GM12878 (cell line): ENCODE results near the gene C6orf15. TPM values are rescaled to one million over a fixed set of nuclear protein-coding genes. Genes with fewer than 3 reads are reported as not detected.
"Not testable (repeated sequence)": the region's sequence is repeated elsewhere in the genome, so short reads cannot be mapped to it uniquely, and the experiment has no call there.

Experiments used
- ATAC-seq: fragments of 200-7000 bp; cut with Tn5 transposase; 3 replicates; pipeline ENCODE4 v1.9.1; 2020; ENCODE audit warnings: mild to moderate bottlenecking, moderate library complexity
- BruUV-seq: library from RNA; stranded (reverse); fragments of 400-500 nt; replicated peaks from 2 replicates; lab custom pipeline; 2021; lab: Mats Ljungman, UMichigan
- CTCF ChIA-PET: fragments of 300-600 bp; sonication (Branson Sonifier 250); formaldehyde crosslinking; extraction: SDS; loops from one replicate; lab custom pipeline; 2021; ENCODE audit warnings: inconsistent platforms; lab: Yijun Ruan, JAX
- POLR2A ChIA-PET: fragments of 350-600 bp; formaldehyde crosslinking; extraction: SDS; loops from one replicate; lab custom pipeline; 2021; ENCODE audit warnings: inconsistent platforms; lab: Charles Lee
- RAD21 ChIA-PET: fragments of 300-600 bp; sonication (Branson Sonifier 250); formaldehyde crosslinking; loops from one replicate; lab custom pipeline; 2023; ENCODE audit warnings: antibody characterized with exemption; ENCODE audit not compliant: unreplicated experiment; lab: Charles Lee
- SMC1A ChIA-PET: fragments of 300-600 bp; sonication (Branson Sonifier 250); formaldehyde crosslinking; loops from one replicate; lab custom pipeline; 2023; ENCODE audit not compliant: unreplicated experiment, uncharacterized antibody; lab: Charles Lee
- DNase-seq: peaks from one replicate; pipeline ENCODE4 v3.0.0-alpha.2; 2011; ENCODE audit warnings: low read depth, low spot score
- FAIRE-seq: peaks from 3 replicates; lab custom pipeline; 2011; peaks lifted over from hg19 to GRCh38; lab: Jason Lieb, UNC
- H2AFZ ChIP-seq: 2 replicates; pipeline ENCODE4 v1.6.0; 2011; ENCODE audit warnings: low read depth, low read length, control low read depth; ENCODE audit not compliant: control insufficient read depth
- H3K27ac ChIP-seq: 2 replicates; pipeline ENCODE4 v1.5.1; 2011; ENCODE audit warnings: control low read depth; ENCODE audit not compliant: control insufficient read depth, insufficient read depth
- H3K27me3 ChIP-seq, 2 experiments: replicated peaks in 1 of 2; 2 replicates each; pipeline versions ENCODE4 v1.6.0 to v1.6.1; 2011; ENCODE audit warnings: low read length in 1 of 2; ENCODE audit not compliant: control insufficient read depth in 2 of 2, insufficient read depth in 2 of 2
- H3K36me3 ChIP-seq, 2 experiments: 2 replicates each; pipeline ENCODE4 v1.5.1; 2011; ENCODE audit warnings: low read length in 1 of 2; ENCODE audit not compliant: control insufficient read depth in 2 of 2, insufficient read depth in 2 of 2
- H3K4me1 ChIP-seq: 2 replicates; pipeline ENCODE4 v1.6.1; 2011; ENCODE audit warnings: mild to moderate bottlenecking, low read length, moderate library complexity, mixed read lengths; ENCODE audit not compliant: control insufficient read depth, insufficient read depth
- H3K4me2 ChIP-seq: 2 replicates; pipeline ENCODE4 v1.6.0; 2011; ENCODE audit warnings: control low read depth; ENCODE audit not compliant: control insufficient read depth, insufficient read depth
- H3K4me3 ChIP-seq: fragments of 200-600 bp; sonication (generic); 2 replicates; pipeline ENCODE4 v1.5.1; 2016
- H3K79me2 ChIP-seq: 2 replicates; pipeline ENCODE4 v1.6.0; 2011; ENCODE audit warnings: low read length; ENCODE audit not compliant: control insufficient read depth, insufficient read depth
- H3K9ac ChIP-seq: 2 replicates; pipeline ENCODE4 v1.8.0; 2011; ENCODE audit warnings: low read length, control low read depth, mixed read lengths; ENCODE audit not compliant: control insufficient read depth, insufficient read depth
- H3K9me3 ChIP-seq: replicated peaks from 3 replicates; pipeline ENCODE4 v1.5.1; 2011; ENCODE audit warnings: mild to moderate bottlenecking, low read length; ENCODE audit not compliant: control insufficient read depth, insufficient read depth
- H4K20me1 ChIP-seq: 2 replicates; pipeline ENCODE4 v1.6.0; 2011; ENCODE audit not compliant: control insufficient read depth, insufficient read depth
- CEBPB ChIP-seq, 2 experiments: fragments of 150-350 bp in 1 of 2; IDR thresholded peaks; 2 replicates each; pipeline ENCODE4 v1.6.1; 2012 to 2014; ENCODE audit warnings: low read depth in 2 of 2, low read length in 2 of 2, borderline replicate concordance in 1 of 2, inconsistent platforms in 1 of 2
- YY1 ChIP-seq: IDR thresholded peaks from 2 replicates; pipeline ENCODE4 v1.6.1; 2011; ENCODE audit warnings: low read depth, mild to moderate bottlenecking, low read length
- WGBS: methylation state at CpG from one replicate; pipeline ENCODE4 v1.1.6; 2016; ENCODE audit warnings: low lambda C conversion rate; ENCODE audit not compliant: insufficient replicate concordance, insufficient coverage; ENCODE audit errors: missing lambda C conversion rate; 5-methylcytosine and 5-hydroxymethylcytosine counted together
- in situ Hi-C: fragments of 300-500 bp; cut with MboI; formaldehyde crosslinking; loops from 9 replicates; pipeline ENCODE4 v1.14.3; 2018; ENCODE audit warnings: mixed read lengths
- intact Hi-C: fragments of 100-400 bp; cut with micrococcal nuclease; formaldehyde crosslinking; loops from one replicate; pipeline ENCODE4 v1.14.2; 2022; ENCODE audit not compliant: unreplicated experiment
- polyA plus RNA-seq, 11 experiments: library from polyadenylated mRNA; depleted of rRNA in 4 of 11; unstranded in 6 of 11; stranded (reverse) in 5 of 11; fragments of >200 nt; fragmentation: Nextera tagmentation in 4 of 11; fragmentation: Illumina TruSeq in 1 of 11; extraction: Ambion mirVana in 4 of 11; extraction: Trizol in 1 of 11; gene quantifications; 1 replicate in 1 of 11; 2 replicates in 10 of 11; pipeline versions ENCODE4 v1.2.1 to v1.2.3, GENCODE V29; 2011 to 2016; ENCODE audit warnings: inconsistent platforms in 2 of 11, missing spikeins in 2 of 11, low read depth in 1 of 11
- total RNA-seq, 4 experiments: library from RNA; depleted of rRNA in 3 of 4; stranded (reverse); fragments of >200 nt in 3 of 4; fragmentation: Illumina TruSeq in 1 of 4; extraction: Trizol in 1 of 4; gene quantifications; 2 replicates each; pipeline versions ENCODE4 v1.2.1 to v1.2.3, GENCODE V29; 2013 to 2021

C6orf15 gene
- total and polyA plus RNA-seq, 10 of the 15 experiments (the other 5 are each of a cell fraction or from before 2014, with no cell fraction given): not detected

DNA sequence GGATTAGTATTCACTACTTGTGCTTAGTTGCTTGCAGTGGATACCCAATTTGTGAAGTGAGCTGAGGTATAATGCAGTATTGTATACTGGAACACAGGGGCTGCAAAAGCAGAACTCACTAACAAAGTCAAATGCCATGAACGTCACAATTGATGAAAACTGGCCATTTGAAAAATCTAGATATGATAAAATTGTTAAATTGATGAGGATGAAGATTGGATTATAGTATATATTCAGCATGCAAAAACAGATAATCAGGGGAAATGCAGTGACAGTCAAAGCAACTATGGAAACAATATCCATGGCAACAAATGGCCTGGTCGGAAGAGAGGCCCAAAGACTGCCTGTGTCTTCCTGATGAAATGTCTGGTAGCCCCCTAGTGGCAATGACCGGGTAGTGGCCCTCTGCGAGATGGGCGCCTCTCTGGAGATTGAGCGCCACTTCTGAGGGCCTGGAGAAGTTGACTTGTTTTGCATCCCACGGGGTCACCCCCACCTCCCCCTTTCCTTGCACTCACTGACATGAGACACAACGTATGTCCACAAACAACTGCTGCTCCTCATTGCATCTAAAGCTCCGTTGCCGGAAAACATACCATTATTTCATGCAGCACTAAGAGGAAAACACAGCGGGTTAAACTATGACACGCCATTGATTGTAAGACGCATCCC is 43.6 kb downstream of the C6orf15 start (continued):
- TF ChIP-seq CEBPB (IDR thresholded peaks at IDR 0.05; ENCODE audit: borderline replicate concordance in 1 of 2, low read depth in 2 of 2, low read length in 2 of 2): no peak
- peak; percentile 53; the same call in 1 of the 2 replicates for TF ChIP-seq YY1

DNA sequence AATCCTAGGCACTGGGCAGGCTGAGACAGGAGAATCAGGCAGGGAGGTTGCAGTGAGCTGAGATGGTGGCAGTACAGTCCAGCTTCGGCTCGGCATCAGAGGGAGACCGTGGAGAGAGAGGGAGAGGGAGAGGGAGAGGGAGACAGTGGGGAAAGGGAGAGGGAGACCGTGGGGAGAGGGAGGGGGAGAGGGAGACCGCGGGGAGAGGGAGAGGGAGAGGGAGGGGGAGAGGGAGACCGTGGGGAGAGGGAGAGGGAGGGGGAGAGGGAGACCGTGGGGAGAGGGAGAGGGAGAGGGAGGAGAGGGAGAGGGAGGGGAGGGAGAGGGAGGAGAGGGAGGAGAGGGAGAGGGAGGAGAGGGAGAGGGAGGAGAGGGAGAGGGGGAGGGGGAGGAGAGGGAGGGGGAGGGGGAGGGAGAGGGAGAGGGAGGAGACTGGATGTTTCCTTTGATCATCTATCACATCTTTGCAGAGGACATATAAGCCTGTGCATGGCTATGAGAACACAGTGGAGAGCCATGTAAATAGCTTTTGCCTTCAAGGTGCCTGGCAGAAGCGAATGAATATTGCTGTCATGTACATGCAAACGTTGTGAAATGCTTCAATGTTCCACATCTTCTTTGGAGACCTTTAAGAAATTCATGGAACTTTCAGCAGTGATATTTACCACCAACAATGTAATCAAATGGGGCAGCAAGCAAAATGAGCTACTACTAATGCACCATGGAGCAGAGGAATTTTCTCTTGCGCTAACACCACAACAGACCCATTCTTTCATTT is 44.3 kb downstream of the C6orf15 start:
- ATAC-seq, in situ Hi-C loops, intact Hi-C loops, H4K20me1 ChIP-seq, POLR2A ChIA-PET, H3K27me3 ChIP-seq, H3K4me1 ChIP-seq, H3K36me3 ChIP-seq, H2AFZ ChIP-seq, BruUV-seq, H3K9ac ChIP-seq, H3K79me2 ChIP-seq, H3K9me3 ChIP-seq, RAD21 ChIA-PET, FAIRE-seq, DNase-seq, H3K27ac ChIP-seq, H3K4me3 ChIP-seq, H3K4me2 ChIP-seq: not testable (repeated sequence)
- WGBS: 44% methylated on average over 5 of the region's 11 CpGs
- CTCF ChIA-PET: interaction anchor here (0.6 to 3.5 kb wide), 13 partner anchors 11 to 246 kb away, joined by 3 to 115 read pairs (median 4); partner anchors contain the start of gene VARS2
- SMC1A ChIA-PET: interaction anchor here (1.2 to 3.5 kb wide), 3 partner anchors 11 to 246 kb away, joined by 3 to 43 read pairs (median 15); partner anchors contain the start of gene VARS2

DNA sequence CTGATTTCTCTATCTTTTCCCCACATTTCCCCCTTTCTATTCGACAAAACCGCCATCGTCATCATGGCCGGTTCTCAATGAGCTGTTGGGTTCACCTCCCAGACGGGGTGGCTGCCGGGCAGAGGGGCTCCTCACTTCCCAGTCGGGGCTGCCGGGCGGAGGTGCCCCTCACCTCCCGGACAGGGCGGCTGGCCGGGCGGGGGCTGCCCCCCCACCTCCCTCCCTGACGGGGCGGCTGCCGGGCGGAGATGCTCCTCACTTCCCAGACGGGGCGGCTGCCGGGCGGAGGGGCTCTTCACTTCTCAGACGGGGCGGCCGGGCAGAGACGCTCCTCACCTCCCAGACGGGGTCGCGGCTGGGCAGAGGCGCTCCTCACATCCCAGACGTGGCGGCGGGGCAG is 45.3 kb downstream of the C6orf15 start:
- WGBS: 83% methylated on average over 21 of the region's 32 CpGs
- POLR2A ChIA-PET, H3K36me3 ChIP-seq, H3K4me2 ChIP-seq, in situ Hi-C loops, H3K9ac ChIP-seq, H3K79me2 ChIP-seq, H3K27me3 ChIP-seq, FAIRE-seq, H3K9me3 ChIP-seq, BruUV-seq, intact Hi-C loops, H4K20me1 ChIP-seq, H3K27ac ChIP-seq, H2AFZ ChIP-seq, SMC1A ChIA-PET, RAD21 ChIA-PET, H3K4me3 ChIP-seq, H3K4me1 ChIP-seq, CTCF ChIA-PET, ATAC-seq, DNase-seq: not testable (repeated sequence)
